ENCODE measurements around the gene PCSK6. TPM values are rescaled to one million over a fixed set of nuclear protein-coding genes. Genes with fewer than 3 reads are reported as not detected.

PCSK6 gene
- total RNA-seq, result 16.6 TPM
- long read RNA-seq, full-length matches to known transcripts, result 6 of 20 reads
- long read RNA-seq, partial matches to known transcripts, result 5 of 20 reads
- long read RNA-seq, other reads (novel, unspliced or antisense), result 9 of 20 reads

DNA sequence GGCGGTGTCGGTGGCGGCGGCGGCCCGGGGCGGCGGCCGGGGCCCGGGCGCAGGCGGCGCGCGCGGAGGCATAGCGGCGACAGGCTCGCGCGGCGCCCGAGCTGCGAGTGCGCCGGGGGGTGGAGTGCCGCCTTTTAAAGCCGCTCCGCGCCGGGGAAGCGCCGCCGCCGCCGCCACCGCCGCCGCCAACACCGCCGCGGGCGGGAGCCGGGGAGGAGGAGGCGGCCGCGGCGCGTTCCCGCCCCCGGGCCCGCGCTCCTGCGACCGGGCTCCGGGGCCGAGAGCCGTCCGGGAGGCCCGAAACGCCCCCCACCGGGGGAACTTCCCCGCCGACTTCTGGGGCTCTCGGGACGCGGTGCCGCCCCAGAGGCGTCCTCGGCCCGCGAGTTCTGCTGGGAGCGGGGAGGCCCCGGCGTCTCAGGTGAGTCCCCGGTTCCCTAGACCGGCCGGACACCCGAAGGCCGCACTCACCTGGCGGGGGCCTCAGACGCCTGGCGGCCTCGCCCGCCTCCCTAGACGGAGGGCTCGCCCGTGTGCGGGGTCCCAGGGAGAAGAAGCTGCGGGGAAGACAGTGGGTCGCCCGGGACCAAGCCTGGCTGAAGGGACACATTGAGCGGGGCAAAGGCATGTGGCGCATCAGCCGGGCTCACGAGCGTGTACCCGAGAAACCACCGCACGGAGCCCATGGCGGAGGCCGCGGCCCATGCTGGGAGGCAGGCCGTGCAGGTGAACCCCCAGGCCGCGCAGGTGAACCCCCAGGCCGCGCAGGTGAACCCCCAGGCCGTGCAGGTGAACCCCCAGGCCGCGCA lies at the start of gene PCSK6:
Gene PCSK6 (minus strand): TSS at position 109 of the 809 bp plus-strand sequence. CDS start 37 bp downstream, at position 72.
- TF ChIP-seq, protein P1, sequence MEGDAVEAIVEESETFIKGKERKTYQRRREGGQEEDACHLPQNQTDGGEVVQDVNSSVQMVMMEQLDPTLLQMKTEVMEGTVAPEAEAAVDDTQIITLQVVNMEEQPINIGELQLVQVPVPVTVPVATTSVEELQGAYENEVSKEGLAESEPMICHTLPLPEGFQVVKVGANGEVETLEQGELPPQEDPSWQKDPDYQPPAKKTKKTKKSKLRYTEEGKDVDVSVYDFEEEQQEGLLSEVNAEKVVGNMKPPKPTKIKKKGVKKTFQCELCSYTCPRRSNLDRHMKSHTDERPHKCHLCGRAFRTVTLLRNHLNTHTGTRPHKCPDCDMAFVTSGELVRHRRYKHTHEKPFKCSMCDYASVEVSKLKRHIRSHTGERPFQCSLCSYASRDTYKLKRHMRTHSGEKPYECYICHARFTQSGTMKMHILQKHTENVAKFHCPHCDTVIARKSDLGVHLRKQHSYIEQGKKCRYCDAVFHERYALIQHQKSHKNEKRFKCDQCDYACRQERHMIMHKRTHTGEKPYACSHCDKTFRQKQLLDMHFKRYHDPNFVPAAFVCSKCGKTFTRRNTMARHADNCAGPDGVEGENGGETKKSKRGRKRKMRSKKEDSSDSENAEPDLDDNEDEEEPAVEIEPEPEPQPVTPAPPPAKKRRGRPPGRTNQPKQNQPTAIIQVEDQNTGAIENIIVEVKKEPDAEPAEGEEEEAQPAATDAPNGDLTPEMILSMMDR (IDR thresholded peaks at IDR 0.05), result no peak
- H3K9me3 ChIP-seq, result no peaks in the 10 kb centered on the region
- no peak within 1 kb of the TSS for H3K27ac ChIP-seq
- intact Hi-C loops (cut with DNase I), result no loop called here
- no peaks in the 10 kb centered on the region for H3K36me3 ChIP-seq
- DNase-seq, result no peak
- H3K27me3 ChIP-seq, result peaks cover 14% of the 10 kb centered on the region
- H3K4me3 ChIP-seq, result peak within 1 kb of the TSS; percentile 38
- peaks cover 3% of the 10 kb centered on the region for H3K4me1 ChIP-seq
- peak; percentile 59 for ATAC-seq

DNA sequence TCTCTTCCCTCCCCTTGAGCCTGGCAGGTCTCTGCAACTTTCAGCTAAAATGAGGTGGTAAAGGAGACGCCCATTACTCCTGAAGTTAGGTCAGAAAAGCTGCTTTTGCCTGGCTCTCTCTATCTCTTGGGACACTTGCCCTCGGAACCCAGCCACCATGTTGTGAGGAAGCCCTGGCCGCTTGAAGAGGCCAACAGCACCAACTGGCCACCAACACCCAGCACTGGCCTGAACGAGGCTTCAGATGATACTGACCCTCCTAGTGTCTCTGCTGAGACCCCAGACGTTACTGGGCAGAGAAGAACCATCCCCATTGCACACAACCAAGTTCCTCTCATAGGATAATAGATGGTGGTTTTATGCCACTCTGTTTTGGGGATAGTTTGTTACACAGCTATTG lies 49.5 kb upstream of the PCSK6 start:
- TF ChIP-seq, protein P1 (IDR thresholded peaks at IDR 0.05), result no peak
- no peaks in the 10 kb centered on the region for H3K27me3 ChIP-seq
- DNase-seq (no peak), ATAC-seq (no peak)
- no peak overlapping the region for H3K4me3 ChIP-seq
- H3K4me1 ChIP-seq, result no peaks in the 10 kb centered on the region
- H3K27ac ChIP-seq, result no peak overlapping the region
- no peaks in the 10 kb centered on the region for H3K36me3 ChIP-seq
- intact Hi-C loops (cut with DNase I), result no loop called here
- H3K9me3 ChIP-seq, result no peaks in the 10 kb centered on the region

DNA sequence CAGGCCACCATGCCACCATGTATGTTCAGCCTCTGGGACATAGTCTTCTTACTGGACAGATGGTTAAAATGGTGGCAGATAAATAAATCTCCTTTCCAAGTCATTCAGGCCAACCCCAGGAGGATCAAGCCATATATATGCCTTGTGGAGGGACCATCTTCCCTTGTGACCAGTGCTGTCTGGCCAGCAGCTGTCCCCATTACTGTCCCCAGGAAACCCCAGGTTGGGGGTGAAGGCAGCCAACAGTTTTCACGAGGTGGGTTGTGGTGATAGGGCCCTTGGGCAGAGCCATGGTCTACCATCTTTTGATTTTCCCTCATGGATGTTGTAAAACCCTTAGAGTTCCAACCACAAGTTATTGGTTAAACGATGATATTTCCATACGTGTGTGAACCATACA lies 48.7 kb upstream of the PCSK6 start:
- TF ChIP-seq, protein P1 (IDR thresholded peaks at IDR 0.05), result no peak
- DNase-seq (no peak), ATAC-seq (no peak)
- no peak overlapping the region for H3K27ac ChIP-seq
- H3K4me1 ChIP-seq, result no peaks in the 10 kb centered on the region
- no peaks in the 10 kb centered on the region for H3K9me3 ChIP-seq
- intact Hi-C loops (cut with DNase I), result no loop called here
- H3K27me3 ChIP-seq, result no peaks in the 10 kb centered on the region
- H3K4me3 ChIP-seq, result no peak overlapping the region
- no peaks in the 10 kb centered on the region for H3K36me3 ChIP-seq

DNA sequence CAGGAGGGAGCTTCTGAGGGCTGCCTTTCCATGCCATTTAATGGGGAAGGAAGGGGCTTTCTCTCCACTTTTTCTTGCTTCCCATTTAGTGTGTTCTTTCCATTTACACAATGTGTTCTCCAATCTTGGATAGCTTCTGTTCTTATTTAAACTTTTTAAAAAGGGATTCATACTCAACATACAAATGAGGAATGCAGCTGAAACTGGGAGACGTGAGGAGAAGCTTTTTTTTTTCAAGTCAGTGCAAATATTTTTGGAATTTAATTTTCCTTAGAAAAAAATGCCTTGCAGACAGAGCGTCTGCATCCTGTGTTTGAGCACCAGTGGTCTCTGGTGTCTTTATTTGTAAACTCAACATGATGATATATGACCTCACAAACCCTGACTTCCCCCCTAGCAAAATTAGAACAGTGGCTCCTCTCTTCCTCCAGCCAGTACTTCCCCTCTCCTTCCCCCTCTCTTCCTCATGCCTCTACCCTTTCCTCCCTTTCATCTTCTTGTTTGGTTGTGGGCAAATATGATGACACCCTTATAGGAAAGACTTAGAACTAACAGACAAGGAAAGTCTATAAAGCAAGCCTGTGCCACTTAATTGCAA lies 48.1 kb upstream of the PCSK6 start:
- H3K27ac ChIP-seq, result no peak overlapping the region
- intact Hi-C loops (cut with DNase I), result no loop called here
- DNase-seq (no peak), ATAC-seq (no peak)
- H3K36me3 ChIP-seq, result no peaks in the 10 kb centered on the region
- H3K4me1 ChIP-seq, result no peaks in the 10 kb centered on the region
- no peaks in the 10 kb centered on the region for H3K9me3 ChIP-seq
- H3K27me3 ChIP-seq, result no peaks in the 10 kb centered on the region
- TF ChIP-seq, protein P1 (IDR thresholded peaks at IDR 0.05), result no peak
- H3K4me3 ChIP-seq, result no peak overlapping the region

DNA sequence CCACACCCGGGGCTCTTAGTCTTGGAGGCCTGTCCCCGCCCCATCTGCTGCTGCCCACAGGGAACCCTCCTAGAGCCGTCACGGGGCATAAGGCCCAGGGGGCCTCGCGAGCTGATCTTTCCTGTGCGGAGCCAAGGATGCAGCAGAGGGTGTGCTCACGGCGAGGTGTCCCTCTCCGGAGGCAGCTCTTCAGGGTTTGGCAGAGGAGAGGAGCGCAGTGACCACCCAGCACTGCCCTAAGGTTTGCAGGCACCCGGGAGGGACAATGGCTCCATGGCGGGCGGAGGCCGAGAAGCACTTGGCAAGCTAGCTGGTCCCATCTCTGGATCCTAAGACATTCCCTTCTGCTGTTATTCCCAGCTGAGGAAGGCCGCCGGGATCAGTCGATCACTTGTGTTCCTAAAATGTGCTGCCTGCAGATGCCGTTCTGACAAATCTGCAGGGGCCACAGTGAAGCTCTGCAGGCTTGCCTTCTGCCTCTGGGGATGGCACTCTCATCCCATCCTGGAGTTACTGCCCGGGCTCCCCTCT lies 47.4 kb upstream of the PCSK6 start:
- Histone ChIP-seq H3K27me3 (no peaks in the 10 kb centered on the region), H3K36me3 (no peaks in the 10 kb centered on the region), H3K4me1 (no peaks in the 10 kb centered on the region), H3K4me3 (no peak overlapping the region), H3K9me3 (no peaks in the 10 kb centered on the region), H3K27ac (no peak overlapping the region)
- ATAC-seq (no peak), DNase-seq (no peak)
- intact Hi-C loops (cut with DNase I), result no loop called here
- TF ChIP-seq, protein P1 (IDR thresholded peaks at IDR 0.05), result no peak
